Embryonic facial prominence (tissue), 1 donor: ENCODE results near the gene MTMR3.

Experiments
- DNase-seq: peaks from one replicate; pipeline ENCODE4 v3.0.0-alpha.2; 2016; ENCODE audit errors: extremely low spot score

Gene MTMR3

DNA sequence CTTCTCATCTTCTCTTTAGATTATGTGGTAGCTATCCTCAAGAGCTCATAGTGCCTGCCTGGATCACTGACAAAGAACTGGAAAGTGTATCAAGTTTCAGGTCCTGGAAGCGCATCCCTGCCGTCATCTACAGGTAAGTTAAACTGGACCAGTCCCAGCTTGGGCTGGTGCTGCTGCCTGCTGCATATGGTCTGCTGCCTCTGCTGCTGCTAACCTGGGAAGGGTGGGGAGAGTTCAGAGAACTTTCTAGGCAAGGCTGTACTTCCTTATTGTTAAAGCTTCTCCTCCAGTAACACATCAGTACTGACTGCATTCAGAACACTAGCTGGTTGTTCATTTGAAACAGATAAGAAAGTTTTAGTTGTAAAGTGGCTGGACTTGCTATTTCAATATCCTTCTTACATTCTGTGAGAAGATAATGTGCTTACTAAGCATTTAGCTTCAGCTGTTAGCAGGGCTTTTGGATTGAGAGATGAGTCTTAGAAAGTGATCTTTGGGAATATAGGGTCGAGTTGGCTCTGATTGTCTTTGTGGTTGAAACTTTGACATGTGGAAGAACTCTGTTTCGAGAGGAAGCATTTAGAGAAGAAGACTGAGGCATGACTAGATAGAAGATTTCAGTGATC lies 120.0 kb downstream of the MTMR3 start:
- DNase-seq = no peak

DNA sequence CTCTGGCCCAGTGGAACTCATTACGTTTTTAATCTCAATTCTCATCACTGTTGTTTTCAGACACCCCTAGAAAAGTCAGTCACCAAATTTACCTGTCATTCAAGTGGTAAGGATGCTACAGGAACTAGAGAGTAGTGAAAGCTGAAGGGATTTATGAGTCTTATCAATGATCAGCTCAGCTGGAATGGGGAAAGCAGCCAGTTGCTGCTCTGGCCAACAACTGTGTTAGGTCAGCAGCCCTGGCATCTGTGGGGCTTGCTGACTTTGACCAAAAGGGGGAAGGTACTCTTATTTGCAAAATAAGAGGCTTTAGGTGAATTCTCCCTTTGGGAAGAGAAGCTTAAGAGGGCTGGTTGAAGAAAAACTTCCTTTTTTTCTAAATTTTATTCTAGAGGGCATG lies 121.1 kb downstream of the MTMR3 start:
- no peak for DNase-seq

DNA sequence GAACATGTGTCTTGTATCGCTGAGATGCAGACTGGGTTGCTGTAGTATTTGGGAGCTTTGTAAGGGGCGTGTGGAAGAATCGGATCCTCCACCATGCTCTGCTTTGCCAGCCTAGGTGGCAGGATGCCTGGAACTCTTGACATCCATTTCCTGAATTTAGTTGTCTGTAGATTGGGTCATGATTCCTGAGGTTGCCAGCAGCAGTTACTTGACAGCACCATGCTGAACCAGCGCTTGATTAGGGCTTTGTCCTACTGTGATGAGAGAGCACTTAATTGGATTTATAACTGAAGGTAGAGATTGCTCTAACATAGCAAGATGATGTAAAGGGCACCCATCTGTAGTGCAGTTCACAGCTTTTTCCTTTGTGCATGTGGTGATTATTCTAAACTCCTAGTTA lies 121.7 kb downstream of the MTMR3 start:
- no peak for DNase-seq

DNA sequence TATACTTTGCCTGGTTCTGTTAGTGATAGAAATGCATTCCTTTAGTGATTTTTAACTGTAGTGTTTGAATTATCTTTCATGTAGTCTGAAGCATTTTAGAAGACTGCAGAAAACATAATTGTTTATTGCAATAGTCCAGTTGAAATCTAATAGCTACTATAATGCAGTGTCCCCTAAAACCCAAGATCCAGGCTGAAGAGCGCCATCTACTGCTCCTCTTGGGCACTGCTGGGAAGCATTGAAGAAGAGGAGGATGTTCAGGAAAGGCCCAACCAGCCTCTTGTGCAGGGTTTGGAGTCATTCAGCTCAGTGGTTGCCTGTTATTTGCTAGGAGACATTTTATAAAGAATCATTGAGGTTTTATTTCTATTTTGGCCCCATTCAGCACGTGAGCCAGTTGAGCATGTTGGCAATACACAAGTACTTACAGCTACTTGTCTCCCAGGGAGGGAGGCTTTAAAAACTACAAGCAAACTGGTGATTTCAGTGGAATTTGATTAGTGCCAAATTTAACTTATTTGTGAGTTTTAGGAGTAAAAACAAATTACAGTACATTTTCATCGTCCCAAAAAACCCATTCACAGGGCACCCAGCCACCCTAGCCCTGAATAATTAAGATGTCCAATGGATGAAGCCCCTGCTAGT lies 122.4 kb downstream of the MTMR3 start:
- peak; percentile 34 for DNase-seq

DNA sequence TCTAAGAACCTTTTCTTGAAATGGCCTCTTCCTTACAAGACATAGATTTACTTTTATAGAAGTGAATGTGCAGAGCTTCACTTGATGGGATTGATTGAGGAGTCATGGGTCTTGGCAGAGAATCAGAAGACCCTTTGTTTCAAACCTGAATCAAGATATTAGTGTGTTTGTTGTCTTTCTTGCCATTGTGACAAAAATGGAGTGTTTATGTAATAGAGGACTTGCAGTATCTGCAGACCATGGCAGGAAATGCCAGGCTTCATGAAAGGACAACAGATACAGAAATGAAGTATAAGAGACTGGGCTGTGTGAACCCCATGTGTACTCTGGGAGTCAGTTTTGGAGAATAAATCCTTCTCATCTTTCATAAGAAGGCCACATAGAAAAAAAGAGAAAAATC lies 124.4 kb downstream of the MTMR3 start:
- no peak for DNase-seq

DNA sequence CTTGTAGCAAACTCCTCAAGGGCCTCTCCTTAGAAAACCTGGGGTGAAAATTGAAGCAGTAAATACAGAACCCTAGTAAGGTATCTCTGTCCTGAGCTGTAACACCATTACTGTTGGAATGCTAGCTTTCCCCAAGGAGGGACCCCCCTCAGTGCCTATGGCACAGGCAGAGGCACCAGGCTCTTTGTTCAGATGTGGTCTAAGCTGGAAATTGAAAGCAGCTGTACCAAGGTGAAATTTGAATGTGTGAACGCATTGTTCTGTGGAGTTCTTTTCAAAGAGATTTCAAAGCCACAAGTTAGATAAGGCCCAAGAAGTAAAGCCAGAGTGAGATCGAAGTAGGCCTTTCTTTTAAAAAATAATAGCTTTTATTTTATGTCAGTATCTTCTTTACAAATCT lies 125.4 kb downstream of the MTMR3 start:
- no peak for DNase-seq

DNA sequence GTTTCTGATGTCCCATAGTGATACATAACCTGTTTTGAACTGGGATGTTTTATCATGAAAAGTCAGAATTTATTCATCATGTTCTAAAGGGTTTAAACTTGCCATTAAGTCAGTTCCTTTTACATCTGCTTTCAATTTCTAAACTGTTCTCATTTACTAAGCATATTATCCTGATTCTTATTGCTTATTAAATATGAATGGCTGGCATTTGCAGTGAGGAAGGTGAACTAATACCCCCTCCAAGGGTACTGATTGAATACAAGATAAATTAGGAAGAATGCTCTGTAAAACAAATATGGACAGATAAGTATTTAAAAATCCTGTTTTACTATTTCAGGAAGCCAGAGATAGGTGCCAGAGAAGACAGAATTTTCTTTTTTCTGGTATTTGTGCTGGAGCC lies 126.5 kb downstream of the MTMR3 start:
- DNase-seq = no peak

DNA sequence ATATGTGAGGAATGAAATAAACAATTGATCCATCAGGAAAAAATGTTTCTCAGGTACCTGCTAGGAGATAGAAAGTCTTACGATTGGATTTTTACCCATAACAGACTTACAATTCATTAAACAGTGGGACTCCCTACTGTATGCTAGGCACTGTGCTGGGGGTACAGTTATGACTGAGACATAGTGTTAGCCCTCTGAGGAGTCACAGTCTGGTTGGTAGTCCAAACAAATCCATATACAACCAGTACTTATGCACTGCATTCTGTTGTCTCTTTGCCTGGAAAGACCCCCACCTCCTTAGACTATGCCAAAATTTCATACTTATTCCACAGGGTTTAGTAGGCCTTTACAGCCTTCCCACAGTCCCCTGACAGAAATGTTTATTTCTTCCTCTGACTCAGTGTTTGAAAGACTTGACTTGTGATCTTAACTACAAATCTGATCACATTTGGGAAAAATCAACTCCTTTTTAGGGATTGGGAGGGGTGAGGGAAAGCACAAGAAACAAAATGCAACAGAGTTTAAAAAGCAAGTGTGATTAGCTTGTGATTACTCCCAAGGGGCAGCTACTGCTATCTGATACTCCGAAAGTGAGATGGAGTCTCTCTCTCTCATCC lies 127.9 kb downstream of the MTMR3 start:
- DNase-seq = no peak

DNA sequence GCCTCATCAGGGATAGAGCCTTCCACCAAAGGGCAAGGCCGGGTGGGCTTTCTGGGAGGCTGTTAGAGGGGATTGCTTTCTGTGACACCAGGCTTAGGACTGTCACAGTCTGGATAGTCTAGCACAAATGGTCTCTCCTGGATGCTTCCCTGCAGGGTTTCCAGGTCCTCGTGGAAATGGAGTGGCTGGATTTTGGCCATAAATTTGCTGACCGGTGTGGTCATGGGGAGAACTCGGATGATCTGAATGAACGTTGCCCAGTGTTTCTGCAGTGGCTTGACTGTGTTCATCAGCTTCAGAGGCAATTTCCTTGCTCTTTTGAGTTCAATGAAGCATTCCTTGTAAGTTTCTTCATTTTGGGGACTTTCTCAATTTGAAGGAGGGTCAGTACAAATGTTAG lies 130.2 kb downstream of the MTMR3 start:
- DNase-seq = no peak

DNA sequence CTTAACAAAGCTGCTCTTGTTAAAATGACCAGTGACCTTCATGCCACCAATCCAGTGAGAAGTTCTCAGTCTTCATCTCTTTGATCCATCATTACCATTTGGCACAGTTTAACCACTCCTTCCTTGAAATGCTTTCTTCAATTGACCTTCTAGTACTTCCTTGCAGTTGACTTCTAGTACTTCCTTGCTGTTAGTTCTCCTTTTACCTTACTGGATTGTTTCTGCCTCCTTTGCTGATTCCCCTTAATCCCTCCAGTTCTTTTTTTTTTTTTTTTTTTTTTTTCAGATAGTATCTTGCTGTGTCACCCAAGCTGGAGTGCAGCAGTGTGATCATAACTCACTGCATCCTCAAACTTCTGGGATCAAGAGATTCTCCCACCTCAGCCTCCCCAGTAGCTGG lies 131.3 kb downstream of the MTMR3 start:
- no peak for DNase-seq

DNA sequence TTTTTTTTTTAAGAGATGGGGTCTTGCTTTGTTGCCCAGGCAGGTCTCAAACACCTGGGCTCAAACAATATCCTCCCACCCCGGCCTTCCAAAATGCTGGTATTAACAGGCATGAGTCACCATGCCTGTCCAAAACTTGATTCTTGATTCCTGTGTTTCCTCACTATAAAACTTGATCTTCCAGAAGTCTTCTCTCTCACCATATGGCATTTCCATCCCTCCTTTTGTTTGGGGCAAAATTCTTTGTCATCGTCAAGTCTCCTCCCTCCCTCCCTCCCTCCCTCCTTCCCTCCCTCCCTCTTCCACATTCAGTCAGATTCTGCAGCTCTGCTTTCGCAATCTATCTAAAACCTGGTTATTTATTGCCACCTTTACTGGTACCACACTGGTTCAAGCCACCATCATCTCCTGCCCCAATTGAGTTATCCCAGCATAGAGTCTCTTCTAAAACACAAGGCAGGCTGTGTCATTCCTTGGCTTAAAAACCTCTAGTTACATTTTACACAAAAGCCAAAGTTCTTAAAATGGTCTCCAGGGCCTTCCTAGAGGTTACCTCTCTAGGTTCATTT lies 132.3 kb downstream of the MTMR3 start:
- no peak for DNase-seq

DNA sequence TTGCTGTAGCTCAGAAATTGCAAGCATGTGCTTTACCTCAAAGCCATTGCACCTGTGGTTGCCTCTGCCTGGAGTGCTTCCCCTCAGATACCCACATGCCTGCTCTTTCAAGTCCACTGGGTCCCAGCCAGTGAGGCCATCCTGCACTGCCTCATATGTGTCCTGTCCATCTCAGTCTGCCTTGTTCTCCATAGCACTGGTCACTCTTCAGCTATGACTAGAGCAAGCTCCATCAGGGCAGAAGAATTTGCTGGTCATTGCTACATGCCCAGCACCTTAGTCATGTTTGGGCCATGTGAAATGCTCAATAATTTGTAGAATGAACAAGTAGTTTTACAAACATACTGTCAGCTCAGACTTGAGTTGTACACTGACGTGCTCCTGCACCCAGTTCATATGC lies 132.9 kb downstream of the MTMR3 start:
- DNase-seq = no peak

DNA sequence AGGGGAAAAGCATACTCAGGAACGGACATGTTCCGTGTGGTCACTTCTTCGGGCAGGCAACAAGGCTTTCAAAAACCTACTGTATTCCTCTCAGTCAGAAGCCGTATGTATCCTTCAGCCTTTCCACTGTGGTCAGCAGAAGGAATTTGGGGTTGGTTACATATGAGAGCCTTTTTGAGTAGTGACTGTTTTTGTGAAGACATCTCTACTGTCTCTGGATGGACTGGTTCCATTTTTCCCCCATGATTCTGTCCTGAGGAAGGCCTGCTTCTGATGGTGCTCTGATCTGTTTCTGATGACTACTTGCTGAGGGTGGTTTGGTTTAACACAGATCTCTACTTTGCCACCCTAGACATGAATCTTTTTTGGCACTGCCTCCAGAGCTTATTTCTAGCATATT lies 133.6 kb downstream of the MTMR3 start:
- DNase-seq = no peak

DNA sequence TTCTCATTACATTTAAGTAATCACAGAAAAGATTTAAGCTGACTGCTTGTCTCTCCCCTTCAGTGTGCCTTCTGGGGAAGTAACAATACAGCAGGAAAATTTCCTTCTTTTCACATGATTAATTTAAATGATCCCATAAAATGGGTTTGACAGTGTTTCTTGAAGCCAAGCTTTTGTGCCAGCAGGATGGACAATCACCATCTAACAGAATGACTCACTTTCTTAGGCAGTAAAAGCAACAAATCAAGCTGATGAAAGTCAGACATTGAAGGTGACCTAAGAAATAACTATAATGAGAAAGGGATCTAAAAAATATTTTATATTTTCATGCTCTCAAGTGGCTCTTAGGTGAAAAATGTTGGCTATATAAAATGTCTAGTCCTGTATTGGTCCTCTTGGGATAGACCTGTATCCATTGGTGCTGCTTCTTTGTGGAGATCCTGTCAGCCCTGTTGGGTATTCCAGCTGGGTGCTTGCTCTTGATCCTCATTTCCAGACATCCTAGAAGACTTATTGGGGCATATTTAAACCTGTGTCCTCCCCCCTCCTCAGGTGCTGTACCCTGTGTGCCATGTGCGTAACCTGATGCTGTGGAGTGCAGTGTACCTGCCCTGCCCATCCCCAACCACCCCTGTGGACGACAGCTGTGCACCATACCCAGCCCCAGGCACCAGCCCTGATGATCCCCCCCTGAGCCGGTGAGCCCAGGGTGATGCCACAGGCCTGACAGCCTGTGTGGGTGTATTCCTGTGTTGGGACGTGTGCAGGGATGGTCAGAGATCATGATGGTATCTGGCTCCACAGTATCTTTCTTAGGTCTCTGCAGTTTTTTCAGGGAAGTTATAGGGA lies 134.6 kb downstream of the MTMR3 start:
- no peak for DNase-seq

DNA sequence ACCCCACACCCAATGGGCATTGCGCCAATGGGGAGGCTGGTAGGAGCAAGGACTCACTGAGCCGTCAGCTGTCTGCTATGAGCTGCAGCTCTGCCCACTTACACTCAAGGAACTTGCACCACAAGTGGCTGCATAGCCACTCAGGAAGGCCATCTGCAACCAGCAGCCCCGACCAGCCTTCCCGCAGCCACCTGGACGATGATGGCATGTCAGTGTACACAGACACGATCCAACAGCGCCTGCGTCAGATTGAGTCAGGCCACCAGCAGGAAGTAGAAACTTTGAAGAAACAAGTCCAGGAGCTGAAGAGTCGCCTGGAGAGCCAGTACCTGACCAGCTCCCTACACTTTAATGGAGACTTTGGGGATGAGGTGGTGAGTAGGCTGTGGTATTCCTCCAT lies 137.5 kb downstream of the MTMR3 start:
- no peak for DNase-seq

DNA sequence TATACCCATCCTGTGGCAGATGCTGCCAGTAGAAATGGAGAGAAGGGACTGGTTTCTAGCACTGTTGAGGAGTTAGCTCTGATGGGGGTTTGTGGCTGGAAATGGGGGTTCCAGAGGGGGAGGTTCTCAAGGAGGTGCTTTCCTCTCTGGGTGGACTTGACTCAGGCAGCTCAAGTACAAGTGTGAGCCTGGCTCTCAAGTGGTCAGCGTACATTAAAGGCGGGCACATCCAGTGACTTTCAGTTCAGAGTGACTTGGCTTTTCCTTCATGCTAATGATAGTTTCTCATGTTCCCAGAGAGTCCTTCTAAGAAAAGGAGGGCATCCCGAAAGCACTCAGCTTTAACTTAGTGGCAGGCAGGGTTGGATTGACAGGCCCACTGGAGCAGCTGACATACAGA lies 138.4 kb downstream of the MTMR3 start:
- DNase-seq = no peak

DNA sequence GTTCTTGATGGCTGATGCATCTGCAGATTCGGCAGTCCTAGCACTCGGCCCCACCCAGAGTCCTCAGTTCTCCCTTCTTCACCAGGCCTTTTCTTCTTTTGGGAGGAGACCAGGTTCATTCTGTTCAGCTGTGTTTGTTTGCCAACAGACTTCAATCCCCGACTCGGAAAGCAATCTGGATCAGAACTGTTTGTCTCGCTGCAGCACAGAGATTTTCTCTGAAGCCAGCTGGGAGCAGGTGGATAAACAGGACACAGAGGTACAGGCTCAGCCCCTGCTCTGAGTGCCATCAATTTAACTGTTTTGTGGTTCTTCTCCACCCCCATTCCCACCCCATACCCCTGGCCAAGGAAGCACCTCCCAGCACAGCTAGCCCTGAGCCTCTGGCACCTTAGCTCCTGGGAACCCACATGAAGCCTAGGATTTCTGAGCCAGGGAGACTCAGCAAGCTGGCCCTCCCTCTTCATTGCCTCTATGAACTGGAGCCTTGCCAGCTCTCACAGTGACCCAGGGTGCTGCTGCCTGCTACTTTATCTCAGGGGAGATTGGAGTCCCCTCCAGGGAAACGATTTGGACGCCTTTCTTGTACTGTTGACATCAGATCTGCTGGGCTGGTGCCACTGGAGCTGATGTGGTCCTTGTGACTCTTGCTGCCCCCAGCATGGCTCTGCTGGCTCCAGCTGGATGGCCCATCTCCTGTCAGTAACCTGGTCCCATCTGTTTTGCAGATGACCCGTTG lies 139.1 kb downstream of the MTMR3 start:
- no peak for DNase-seq

DNA sequence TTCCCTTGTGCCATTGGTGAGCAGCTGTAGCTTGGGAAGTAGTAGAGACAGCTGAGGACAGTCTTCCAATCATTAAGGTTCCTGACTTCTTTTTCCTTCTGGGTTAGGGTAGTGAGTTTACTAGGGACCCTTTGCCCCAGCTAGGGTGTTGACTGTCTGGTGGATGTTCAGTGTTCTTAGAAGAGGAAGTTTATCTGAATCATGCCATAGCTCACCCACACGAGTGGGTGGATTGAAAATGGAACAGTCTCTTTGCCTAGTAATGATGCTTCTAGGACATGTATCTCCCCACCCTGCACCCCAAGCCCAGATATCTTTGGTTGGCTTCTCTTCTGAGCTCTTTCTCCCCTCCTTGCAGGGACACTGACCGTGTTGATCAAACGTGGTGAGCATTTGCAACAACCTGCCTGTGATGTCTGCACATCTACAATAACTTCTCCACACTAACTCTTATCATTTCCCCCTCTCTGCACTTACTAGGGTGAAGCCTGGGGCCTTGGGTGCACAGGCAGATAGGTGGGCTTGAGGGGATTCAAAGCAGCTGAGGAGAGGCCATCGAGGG lies 140.2 kb downstream of the MTMR3 start:
- peak; percentile 99 for DNase-seq

DNA sequence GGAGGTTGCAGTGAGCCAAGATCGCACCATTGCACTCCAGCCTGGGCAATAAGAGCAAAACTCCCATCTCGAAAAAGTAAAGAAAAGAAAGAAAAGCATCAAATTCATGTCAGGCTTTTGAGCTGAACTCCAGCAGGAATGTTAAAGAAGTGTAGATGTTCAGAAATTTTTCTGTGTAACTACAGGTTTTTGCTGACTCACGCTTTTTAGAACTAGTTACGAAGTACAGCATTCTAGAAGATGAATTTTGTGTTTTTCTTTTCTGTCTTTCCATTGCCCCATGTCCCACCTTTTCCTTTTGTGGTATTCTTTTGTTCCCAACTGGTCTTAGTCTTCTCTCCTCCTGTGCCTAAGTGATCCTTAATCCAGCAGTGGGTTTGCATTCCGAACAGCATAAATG lies 141.3 kb downstream of the MTMR3 start:
- no peak for DNase-seq

DNA sequence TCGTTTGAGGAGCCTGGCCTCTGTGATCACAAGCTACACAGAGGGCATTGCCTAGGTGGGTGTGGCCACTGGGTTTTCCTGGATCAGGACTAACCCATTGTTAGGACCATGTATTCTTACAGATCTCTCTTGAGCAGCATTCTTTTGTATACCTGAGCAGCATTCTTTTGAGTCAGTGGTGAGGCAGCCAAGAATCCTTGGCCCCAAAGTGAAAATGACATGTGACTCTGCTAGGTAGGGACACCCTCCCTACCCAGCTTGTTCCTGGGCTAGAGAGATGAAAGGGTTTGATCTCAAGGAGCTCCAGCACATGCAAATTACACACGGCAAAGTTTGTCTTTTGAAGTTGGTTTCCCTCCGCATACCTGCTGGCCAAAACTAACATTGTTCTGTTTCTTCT lies 142.2 kb downstream of the MTMR3 start:
- no peak for DNase-seq

DNA sequence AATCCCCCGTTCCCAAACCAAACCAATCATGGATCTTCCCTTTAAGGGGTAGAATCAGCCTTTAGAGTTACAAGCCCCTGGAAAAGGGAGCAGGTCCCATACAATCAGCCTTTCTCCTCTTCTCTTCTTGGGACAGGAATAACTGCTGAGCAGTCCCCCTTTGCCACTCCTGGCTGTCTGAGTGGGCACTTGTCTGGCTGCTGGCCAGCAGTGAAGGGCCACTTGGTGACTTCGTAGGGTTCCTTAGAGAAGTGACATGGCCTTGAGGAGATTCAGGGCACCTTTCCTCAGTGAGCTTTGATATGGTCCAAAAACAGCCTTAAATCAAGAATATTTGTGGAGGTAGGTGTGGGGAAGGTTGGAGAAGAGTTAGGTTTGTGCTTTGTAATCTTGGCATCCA lies 143.8 kb downstream of the MTMR3 start:
- DNase-seq = no peak
